Lower lobe of right lung (tissue), 2 donors: ENCODE data around the gene POLR3C. TPM values are rescaled to one million over a fixed set of nuclear protein-coding genes. Genes with fewer than 3 reads are reported as not detected.
"Not testable (repeated sequence)": the region's sequence is repeated elsewhere in the genome, so short reads cannot be mapped to it uniquely, and the experiment has no call there.

Source experiments
- ATAC-seq, 2 donors: fragments of 200-7000 bp; cut with Tn5 transposase; one replicate each; pipeline ENCODE4 v1.9.1; 2020 to 2022; ENCODE audit warnings: mild to moderate bottlenecking in 2 of 2, moderate library complexity in 2 of 2
- DNase-seq: peaks from one replicate; pipeline ENCODE4 v3.0.0-alpha.2; 2020
- H3K27ac ChIP-seq: fragments of 200-600 bp; one replicate; pipeline ENCODE4 v1.8.0; 2022
- H3K27me3 ChIP-seq: fragments of 200-600 bp; one replicate; pipeline ENCODE4 v1.8.0; 2022; ENCODE audit warnings: low read depth
- H3K36me3 ChIP-seq: fragments of 200-600 bp; one replicate; pipeline ENCODE4 v1.8.0; 2022; ENCODE audit warnings: mild to moderate bottlenecking
- H3K4me1 ChIP-seq: fragments of 200-600 bp; one replicate; pipeline ENCODE4 v1.8.0; 2022
- H3K4me3 ChIP-seq: fragments of 200-600 bp; one replicate; pipeline ENCODE4 v1.8.0; 2022; ENCODE audit warnings: mild to moderate bottlenecking
- H3K9me3 ChIP-seq: fragments of 200-600 bp; one replicate; pipeline ENCODE4 v1.8.0; 2022
- CTCF ChIP-seq: fragments of 200-600 bp; IDR thresholded peaks from one replicate; pipeline ENCODE4 v1.8.0; 2022; ENCODE audit warnings: antibody characterized with exemption, mild to moderate bottlenecking
- intact Hi-C: fragments of 100-400 bp; cut with DNase I; formaldehyde crosslinking; loops from one replicate; pipeline ENCODE4 v1.11.0; 2022
- total RNA-seq: library from RNA; stranded (reverse); fragmentation: NEBNext Ultra II Directional; extraction: Animal tissue kit (Norgen Biotek cat#: 25700); gene quantifications from one replicate; pipeline ENCODE4 v1.2.1, GENCODE V29; 2021
- donor health status: DM: no; HTN: yes; CAD: no; lungs with severe emphysema.

Gene POLR3C
- total RNA-seq, 1 donor from 2014 or later: 26.3 TPM

- Histone ChIP-seq H3K4me1 (peaks cover 11% of the 10 kb centered on the region), H3K27me3 (no peaks in the 10 kb centered on the region), H3K4me3 (no peak overlapping the region), H3K9me3 (no peaks in the 10 kb centered on the region), H3K27ac (no peak overlapping the region), H3K36me3 (peaks cover 73% of the 10 kb centered on the region)
- ATAC-seq (no peak), DNase-seq (no peak)
- TF ChIP-seq CTCF: no peak
- intact Hi-C loops: no loop called here
Measured at GRCh38 chr1:145827966-145828365, 4.0 kb downstream of the POLR3C start.

GRCh38 chr1:145828367-145829026 is 4.5 kb downstream of the POLR3C start:
- Histone ChIP-seq H3K4me1 (peaks cover 11% of the 10 kb centered on the region), H3K36me3 (peaks cover 78% of the 10 kb centered on the region), H3K9me3 (no peaks in the 10 kb centered on the region), H3K27ac (no peak overlapping the region), H3K27me3 (no peaks in the 10 kb centered on the region), H3K4me3 (no peak overlapping the region)
- intact Hi-C loops: no loop called here
- ATAC-seq (no peak), DNase-seq (no peak)
- TF ChIP-seq CTCF: no peak

GRCh38 chr1:145830810-145831209 is 6.8 kb downstream of the POLR3C start:
- H3K4me1 ChIP-seq, H3K9me3 ChIP-seq, ATAC-seq, H3K27ac ChIP-seq, intact Hi-C loops, H3K4me3 ChIP-seq, DNase-seq, H3K27me3 ChIP-seq: not testable (repeated sequence)
- peaks cover 100% of the 10 kb centered on the region for H3K36me3 ChIP-seq

GRCh38 chr1:145837656-145838055 is 13.7 kb downstream of the POLR3C start:
- no peak for DNase-seq
- Histone ChIP-seq H3K27ac (no peak overlapping the region), H3K36me3 (peaks cover 100% of the 10 kb centered on the region), H3K27me3 (no peaks in the 10 kb centered on the region), H3K9me3 (no peaks in the 10 kb centered on the region), H3K4me3 (no peak overlapping the region), H3K4me1 (no peaks in the 10 kb centered on the region)
- TF ChIP-seq CTCF: no peak
- intact Hi-C loops: no loop called here
- ATAC-seq: no peak

GRCh38 chr1:145843031-145843430 is 19.0 kb downstream of the POLR3C start:
- Histone ChIP-seq H3K27me3 (no peaks in the 10 kb centered on the region), H3K27ac (no peak overlapping the region), H3K9me3 (no peaks in the 10 kb centered on the region), H3K4me1 (peaks cover 18% of the 10 kb centered on the region), H3K36me3 (peaks cover 65% of the 10 kb centered on the region), H3K4me3 (no peak overlapping the region)
- ATAC-seq (no peak), DNase-seq (no peak)
- no peak for TF ChIP-seq CTCF
- intact Hi-C loops: no loop called here

- DNase-seq (no peak), ATAC-seq (peak; percentile 3 to 47)
- intact Hi-C loops: no loop called here
- Histone ChIP-seq H3K36me3 (peaks cover 65% of the 10 kb centered on the region), H3K4me1 (peaks cover 26% of the 10 kb centered on the region), H3K27me3 (no peaks in the 10 kb centered on the region), H3K9me3 (no peaks in the 10 kb centered on the region), H3K27ac (peak overlapping the region; percentile 60), H3K4me3 (peak overlapping the region; percentile 66)
- TF ChIP-seq CTCF: no peak
Measured at GRCh38 chr1:145845144-145845513, 21.1 kb downstream of the POLR3C start.
